Activated T-helper 17 cell treated with anti-CD3 and anti-CD28 coated beads, Interleukin-2, amount 50 U/mL, for 72 hours (primary cell): ENCODE measurements around the gene E2F1. TPM values are rescaled to one million over a fixed set of nuclear protein-coding genes. Genes with fewer than 3 reads are reported as not detected.
"Not testable (repeated sequence)": the region's sequence is repeated elsewhere in the genome, so short reads cannot be mapped to it uniquely, and the experiment has no call there.

Source experiments
- ATAC-seq: fragments of 150-1000 bp; cut with Tn5 transposase; replicated peaks from 2 replicates; pipeline ENCODE4 v1.10.0; 2021; ENCODE audit warnings: mild to moderate bottlenecking, moderate library complexity
- H3K27ac Mint-ChIP-seq: one replicate; pipeline ENCODE4 v1.8.0; 2022; ENCODE audit warnings: mixed read lengths
- H3K27me3 Mint-ChIP-seq: one replicate; pipeline ENCODE4 v1.8.0; 2022; ENCODE audit warnings: mixed read lengths
- H3K36me3 Mint-ChIP-seq: one replicate; pipeline ENCODE4 v1.8.0; 2022; ENCODE audit warnings: low read depth, mild to moderate bottlenecking, mixed read lengths
- H3K4me1 Mint-ChIP-seq: one replicate; pipeline ENCODE4 v1.8.0; 2022; ENCODE audit warnings: mixed read lengths
- H3K4me3 Mint-ChIP-seq: one replicate; pipeline ENCODE4 v1.8.0; 2022; ENCODE audit warnings: mild to moderate bottlenecking, mixed read lengths
- H3K9me3 Mint-ChIP-seq: one replicate; pipeline ENCODE4 v1.8.0; 2022; ENCODE audit warnings: mixed read lengths
- total RNA-seq, 2 donors: library from RNA; stranded (reverse); gene quantifications; one replicate each; pipeline ENCODE4 v1.2.3, GENCODE V29; 2022

Gene E2F1
- total RNA-seq, 2 donors from 2014 or later: 40.2 to 65.4 TPM

DNA sequence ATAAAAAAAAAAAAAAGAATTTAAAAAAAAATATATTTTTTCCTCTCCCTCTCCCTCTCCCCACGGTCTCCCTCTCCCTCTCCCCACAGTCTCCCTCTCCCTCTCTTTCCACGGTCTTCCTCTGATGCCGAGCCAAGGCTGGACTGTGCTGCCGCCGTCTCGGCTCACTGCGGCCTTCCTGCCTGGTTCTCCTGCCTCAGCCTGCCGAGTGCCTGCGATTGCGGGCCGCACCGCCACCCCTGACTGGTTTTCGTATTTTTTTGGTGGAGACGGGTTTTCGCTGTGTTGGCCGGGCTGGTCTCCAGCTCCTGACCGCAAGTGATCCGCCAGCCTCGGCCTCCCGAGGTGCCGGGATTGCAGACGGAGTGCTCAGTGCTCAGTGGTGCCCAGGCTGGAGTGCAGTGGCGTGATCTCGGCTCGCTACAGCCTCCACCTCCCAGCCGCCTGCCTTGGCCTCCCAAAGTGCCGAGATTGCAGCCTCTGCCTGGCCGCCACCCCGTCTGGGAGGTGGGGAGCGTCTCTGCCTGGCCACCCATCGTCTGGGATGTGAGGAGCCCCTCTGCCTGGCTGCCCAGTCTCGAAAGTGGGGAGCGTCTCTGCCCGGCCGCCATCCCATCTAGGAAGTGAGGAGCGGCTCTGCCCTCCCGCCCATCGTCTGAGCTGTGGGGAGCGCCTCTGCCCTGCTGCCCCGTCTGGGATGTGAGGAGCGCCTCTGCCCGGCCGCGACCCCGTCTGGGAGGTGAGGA, 14.7 kb upstream of the E2F1 start:
- H3K36me3 Mint-ChIP-seq, H3K4me3 Mint-ChIP-seq, H3K27ac Mint-ChIP-seq, H3K27me3 Mint-ChIP-seq, ATAC-seq, H3K4me1 Mint-ChIP-seq, H3K9me3 Mint-ChIP-seq: not testable (repeated sequence)

DNA sequence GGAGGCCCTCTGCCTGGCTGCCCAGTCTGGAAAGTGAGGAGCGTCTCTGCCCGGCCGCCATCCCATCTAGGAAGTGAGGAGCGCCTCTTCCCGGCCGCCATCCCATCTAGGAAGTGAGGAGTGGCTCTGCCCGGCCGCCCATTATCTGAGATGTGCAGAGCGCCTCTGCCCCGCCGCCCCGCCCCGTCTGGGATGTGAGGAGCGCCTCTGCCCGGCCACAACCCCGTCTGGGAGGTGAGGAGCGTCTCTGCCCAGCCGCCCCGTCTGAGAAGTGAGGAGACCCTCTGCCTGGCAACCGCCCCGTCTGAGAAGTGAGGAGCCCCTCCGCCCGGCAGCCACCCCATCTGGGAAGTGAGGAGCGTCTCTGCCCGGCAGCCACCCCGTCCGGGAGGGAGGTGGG, 12.8 kb upstream of the E2F1 start:
- not testable (repeated sequence) for H3K4me1 Mint-ChIP-seq, H3K36me3 Mint-ChIP-seq, H3K4me3 Mint-ChIP-seq, ATAC-seq, H3K27ac Mint-ChIP-seq, H3K9me3 Mint-ChIP-seq, H3K27me3 Mint-ChIP-seq

DNA sequence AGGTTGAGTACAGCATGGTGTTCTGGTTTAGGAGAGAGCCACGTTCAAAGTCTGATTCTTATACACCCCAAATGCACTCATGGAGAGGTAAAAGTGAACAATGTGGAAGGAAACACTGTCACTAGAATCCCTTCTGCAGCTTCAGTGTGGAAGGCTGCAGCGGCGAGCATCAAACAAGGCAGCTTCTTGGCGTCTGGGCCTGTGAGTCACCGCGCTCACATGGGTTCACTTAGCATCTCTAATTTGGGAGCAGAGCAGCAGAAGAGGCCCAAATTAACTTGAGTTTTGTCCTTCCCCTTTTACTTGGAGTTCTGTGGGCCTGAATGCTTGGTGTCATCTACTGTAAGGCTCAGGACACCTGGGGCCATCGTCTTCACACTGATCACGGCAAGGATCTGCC, 10.9 kb upstream of the E2F1 start:
- no peaks in the 10 kb centered on the region for H3K4me1 Mint-ChIP-seq
- no peak overlapping the region for H3K4me3 Mint-ChIP-seq
- ATAC-seq: no peak
- H3K27ac Mint-ChIP-seq: no peak overlapping the region
- no peaks in the 10 kb centered on the region for H3K9me3 Mint-ChIP-seq
- H3K27me3 Mint-ChIP-seq: no peaks in the 10 kb centered on the region
- no peaks in the 10 kb centered on the region for H3K36me3 Mint-ChIP-seq

DNA sequence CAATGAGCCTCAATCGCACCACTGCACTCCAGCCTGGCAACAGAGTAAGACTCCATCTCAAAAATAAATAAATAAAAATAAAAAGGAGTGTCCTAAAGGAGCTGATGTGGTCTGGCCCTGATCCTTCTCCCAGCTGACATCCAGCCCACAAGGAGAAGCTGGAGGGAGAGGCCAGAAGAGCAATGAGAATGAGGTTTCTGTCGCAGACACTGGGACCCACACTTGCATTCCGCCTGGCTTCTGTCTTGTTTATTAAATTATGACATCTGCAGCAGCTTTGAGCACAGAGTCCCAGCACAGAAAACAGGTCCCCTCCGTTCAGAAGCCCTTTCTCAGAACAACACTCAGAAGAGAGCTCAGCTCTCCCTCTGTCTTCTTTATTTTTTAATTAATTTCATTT, 10.3 kb upstream of the E2F1 start:
- no peaks in the 10 kb centered on the region for H3K9me3 Mint-ChIP-seq
- H3K4me1 Mint-ChIP-seq: no peaks in the 10 kb centered on the region
- no peak for ATAC-seq
- no peak overlapping the region for H3K4me3 Mint-ChIP-seq
- no peak overlapping the region for H3K27ac Mint-ChIP-seq
- no peaks in the 10 kb centered on the region for H3K36me3 Mint-ChIP-seq
- H3K27me3 Mint-ChIP-seq: no peaks in the 10 kb centered on the region

DNA sequence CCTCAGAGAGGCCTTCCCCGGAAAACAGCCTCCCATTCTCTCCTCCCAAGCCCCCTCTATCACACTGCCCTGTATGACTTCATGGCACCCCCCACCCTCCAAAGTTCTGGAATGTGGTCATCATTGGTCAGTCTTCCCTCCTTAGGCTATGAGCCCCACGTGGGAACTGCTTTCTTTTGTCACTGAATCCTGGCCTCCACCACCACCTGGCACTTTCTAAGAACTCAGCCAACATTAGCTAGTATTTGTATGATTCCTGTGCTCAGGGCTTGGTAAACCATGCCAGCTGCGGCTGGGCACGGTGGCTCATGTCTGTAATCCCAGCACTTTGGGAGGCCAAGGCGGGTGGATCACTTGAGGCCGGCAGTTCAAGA, 8.4 kb upstream of the E2F1 start:
- no peaks in the 10 kb centered on the region for H3K36me3 Mint-ChIP-seq
- no peaks in the 10 kb centered on the region for H3K9me3 Mint-ChIP-seq
- no peak overlapping the region for H3K4me3 Mint-ChIP-seq
- peaks cover 4% of the 10 kb centered on the region for H3K4me1 Mint-ChIP-seq
- no peaks in the 10 kb centered on the region for H3K27me3 Mint-ChIP-seq
- H3K27ac Mint-ChIP-seq: peak overlapping the region; percentile 8
- ATAC-seq: no peak

DNA sequence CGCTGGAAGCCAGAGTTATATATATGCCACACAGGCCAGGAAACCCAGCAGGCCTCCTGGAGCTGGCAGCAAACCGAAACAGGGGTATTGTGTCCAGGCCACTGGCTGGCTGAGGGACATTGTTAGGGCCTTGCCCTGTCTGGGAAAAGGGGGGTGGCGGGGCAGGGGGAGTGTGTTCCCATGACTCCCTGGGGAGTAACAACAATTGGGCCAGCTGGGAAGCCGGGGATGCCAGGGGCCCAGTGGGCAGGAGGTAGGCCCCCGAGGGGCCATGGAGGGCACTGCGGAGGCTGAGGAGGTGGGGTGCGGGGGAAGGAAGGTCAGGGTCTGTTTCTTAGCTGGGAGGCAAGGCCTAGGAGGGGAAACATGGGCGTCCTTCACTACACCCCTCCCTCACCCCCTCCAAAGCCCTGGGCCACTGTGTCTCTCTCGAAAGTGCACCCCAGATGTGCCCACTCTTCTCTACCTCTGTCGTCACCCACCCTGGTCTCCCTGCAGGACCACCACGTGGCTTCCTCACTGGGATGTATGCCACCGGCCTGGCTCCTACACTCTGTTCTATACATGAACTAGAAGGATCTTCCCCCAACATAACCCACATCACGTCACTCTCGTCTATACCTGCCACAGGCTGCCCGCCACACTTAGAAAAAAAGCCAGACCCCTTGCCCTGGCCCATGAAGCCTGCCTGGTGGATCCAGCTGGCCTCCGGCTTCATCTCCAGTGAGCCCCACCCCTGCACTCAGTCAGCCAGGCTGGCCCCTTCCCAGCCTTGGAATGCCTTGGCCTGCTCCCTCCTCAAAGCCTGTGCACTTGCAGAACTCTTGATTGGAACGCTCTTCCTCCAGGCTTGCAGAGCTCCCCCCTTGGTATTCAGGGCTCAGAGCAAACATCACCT, 7.8 kb upstream of the E2F1 start:
- Mint-ChIP-seq H3K4me1 (peaks cover 5% of the 10 kb centered on the region), H3K36me3 (no peaks in the 10 kb centered on the region), H3K27me3 (no peaks in the 10 kb centered on the region), H3K4me3 (no peak overlapping the region), H3K27ac (peak overlapping the region; percentile 8), H3K9me3 (no peaks in the 10 kb centered on the region)
- ATAC-seq: no peak

DNA sequence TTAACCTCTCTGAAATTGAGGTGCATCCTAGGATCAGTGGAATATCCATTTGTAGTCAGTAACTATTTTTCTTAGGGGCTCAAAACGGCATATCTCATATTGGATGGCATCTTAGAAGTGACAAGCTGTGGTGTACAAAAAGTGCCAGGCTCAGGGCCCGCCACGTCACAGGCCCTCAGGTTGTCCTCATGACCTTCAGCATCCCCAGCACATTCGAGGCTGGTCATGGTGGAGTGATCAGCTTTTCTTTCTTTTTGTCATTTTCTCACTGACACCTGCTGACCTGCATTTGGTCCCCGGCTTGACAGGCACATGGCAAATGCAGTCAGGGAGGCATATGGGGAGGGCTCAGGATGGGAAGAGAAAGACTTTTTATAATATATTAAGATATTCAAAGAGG, 7.1 kb upstream of the E2F1 start:
- ATAC-seq: no peak
- H3K36me3 Mint-ChIP-seq: no peaks in the 10 kb centered on the region
- no peaks in the 10 kb centered on the region for H3K9me3 Mint-ChIP-seq
- H3K4me3 Mint-ChIP-seq: no peak overlapping the region
- H3K27me3 Mint-ChIP-seq: no peaks in the 10 kb centered on the region
- no peak overlapping the region for H3K27ac Mint-ChIP-seq
- peaks cover 12% of the 10 kb centered on the region for H3K4me1 Mint-ChIP-seq

DNA sequence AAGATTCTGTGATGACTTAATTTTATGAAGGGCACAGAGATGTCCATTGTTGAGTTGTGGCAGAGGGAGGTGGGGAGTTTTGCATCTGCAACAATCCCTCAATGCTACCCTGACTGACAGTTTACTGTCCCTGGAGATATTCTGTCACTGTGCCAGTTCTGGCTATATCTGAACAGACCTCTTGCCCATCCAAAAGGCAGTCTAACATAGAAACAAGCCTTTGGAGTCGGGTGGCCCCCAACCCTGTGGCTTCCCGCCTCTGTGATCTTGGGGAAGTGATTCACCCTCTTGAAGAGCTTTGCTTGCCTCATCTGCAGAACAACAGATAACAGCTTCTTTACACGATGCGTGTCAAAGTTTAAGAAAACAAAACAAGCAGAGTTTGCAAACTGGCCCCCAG, 3.8 kb upstream of the E2F1 start:
- Mint-ChIP-seq H3K4me3 (peak overlapping the region; percentile 50), H3K27me3 (no peaks in the 10 kb centered on the region), H3K9me3 (no peaks in the 10 kb centered on the region), H3K4me1 (peaks cover 24% of the 10 kb centered on the region), H3K27ac (peak overlapping the region; percentile 46), H3K36me3 (peaks cover 7% of the 10 kb centered on the region)
- peak; percentile 24 for ATAC-seq

DNA sequence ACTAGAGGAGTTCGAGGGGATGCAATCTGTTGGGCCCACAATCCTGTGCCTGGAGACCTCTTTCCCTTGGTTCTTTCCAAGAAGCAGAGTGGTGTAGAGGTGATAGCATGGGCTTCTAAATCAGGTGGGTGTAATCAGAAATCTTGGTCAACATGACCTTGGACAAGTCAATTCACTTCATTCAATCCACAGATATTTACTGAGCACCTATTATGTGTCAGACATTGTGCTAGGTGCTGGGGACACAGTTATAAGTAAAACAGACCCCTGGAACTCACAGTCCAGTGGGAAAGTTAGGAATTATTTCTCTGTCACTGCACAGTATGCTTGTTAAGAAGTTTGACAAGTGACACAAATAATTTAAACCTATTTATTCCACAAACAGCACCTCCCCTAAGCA, 3.3 kb upstream of the E2F1 start:
- H3K4me3 Mint-ChIP-seq: no peak overlapping the region
- H3K9me3 Mint-ChIP-seq: no peaks in the 10 kb centered on the region
- peaks cover 11% of the 10 kb centered on the region for H3K36me3 Mint-ChIP-seq
- H3K27me3 Mint-ChIP-seq: no peaks in the 10 kb centered on the region
- peaks cover 24% of the 10 kb centered on the region for H3K4me1 Mint-ChIP-seq
- H3K27ac Mint-ChIP-seq: peak overlapping the region; percentile 46
- ATAC-seq: no peak

DNA sequence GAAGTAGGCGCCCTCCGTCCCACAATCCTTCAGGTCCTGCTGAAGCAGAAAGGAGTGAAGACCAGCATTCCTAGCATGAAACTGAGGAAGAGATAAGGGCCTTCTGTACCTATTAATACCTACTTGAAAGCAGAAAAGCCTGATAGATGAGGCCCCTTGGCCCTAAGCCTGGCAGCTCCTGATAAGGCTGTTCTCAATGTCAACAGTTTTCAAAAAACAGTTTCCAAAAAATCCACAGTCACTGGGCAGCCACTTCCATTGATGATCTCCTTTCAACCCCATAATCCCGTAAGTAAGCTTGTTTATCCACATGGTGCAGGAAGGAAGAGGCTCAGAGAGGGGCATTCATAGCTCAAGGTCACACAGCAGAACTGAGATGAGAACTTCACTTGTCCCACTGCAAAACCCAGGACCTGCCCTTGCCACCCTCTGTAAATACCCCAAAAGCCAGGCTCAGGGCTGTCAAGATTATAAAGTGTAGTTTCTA, 2.8 kb upstream of the E2F1 start:
- peak overlapping the region; percentile 71 for H3K4me3 Mint-ChIP-seq
- peaks cover 11% of the 10 kb centered on the region for H3K36me3 Mint-ChIP-seq
- H3K9me3 Mint-ChIP-seq: no peaks in the 10 kb centered on the region
- no peak for ATAC-seq
- peaks cover 24% of the 10 kb centered on the region for H3K4me1 Mint-ChIP-seq
- H3K27ac Mint-ChIP-seq: peak overlapping the region; percentile 84
- no peaks in the 10 kb centered on the region for H3K27me3 Mint-ChIP-seq

DNA sequence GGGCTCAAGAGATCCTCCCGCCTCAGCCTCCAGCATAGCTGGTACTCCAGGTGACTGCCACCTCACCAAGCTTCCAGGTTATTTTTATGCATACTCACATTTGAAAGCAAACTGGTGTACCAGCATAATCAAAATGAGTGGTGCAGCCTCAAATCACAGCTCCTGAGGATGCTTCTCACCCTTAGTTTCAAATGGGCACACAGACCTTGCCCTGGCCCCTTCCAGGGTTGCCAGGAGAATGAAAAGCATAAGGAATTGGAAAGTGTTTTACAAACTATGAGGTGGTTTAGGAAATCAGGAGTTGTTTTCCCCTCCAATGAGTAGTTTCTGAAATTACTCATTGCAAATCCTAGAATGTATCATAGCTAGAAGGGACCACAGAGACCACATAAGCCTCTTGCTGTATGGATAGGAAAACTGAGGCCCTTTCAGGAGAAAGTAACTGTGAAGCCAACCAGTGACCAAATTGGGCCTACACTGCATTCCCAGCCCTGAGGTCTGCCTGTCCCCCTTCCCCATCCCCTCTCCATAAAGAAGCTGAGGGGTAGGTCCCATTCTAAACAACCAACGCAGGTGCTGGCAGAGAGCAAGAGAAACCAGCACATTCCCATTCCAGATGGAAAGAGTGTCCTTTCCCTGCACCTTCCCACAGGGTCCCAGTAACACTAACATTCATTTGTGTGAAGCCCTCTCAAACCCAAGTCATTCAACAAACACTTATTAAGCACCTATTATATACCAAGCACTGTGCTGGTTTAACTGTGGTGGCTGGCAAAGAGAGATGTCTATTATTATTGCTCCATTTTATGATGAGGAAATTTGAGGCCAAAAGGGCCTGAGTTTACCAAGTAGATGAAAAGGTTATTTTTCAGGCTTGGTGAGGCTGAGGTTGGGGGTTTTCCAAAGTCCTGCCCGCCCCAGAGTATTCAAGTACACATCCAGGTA, 2.1 kb upstream of the E2F1 start:
- Mint-ChIP-seq H3K27ac (peak overlapping the region; percentile 84), H3K27me3 (no peaks in the 10 kb centered on the region), H3K4me1 (peaks cover 24% of the 10 kb centered on the region), H3K4me3 (peak overlapping the region; percentile 71), H3K36me3 (peaks cover 11% of the 10 kb centered on the region), H3K9me3 (no peaks in the 10 kb centered on the region)
- ATAC-seq: peak; percentile 17

DNA sequence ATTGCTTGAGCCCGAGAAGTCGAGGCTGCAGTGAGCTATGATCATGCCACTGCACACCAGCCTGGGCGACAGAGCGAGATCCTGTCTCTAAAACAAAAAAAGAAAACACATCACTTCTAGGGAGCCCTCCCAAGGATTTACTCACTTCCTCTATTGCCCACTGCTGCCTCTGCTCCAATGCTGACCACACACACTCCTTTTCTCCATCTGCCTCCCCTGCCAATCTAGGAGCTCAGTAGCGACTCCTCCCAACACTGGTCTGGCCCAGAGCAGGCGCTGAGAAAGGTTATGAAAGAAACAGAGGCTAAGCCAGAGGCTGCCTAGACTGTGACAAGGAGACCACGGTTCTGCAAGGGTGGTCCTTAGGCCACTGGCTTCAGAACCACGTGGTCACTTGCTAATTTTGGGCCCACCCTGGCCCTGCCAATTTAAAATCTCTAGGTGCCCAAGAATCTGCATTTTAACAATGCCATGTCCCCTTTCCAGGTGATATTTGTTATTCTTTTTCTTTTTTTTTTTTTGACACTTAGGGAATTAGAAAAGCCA, 1.3 kb upstream of the E2F1 start:
- H3K36me3 Mint-ChIP-seq: peaks cover 19% of the 10 kb centered on the region
- H3K4me3 Mint-ChIP-seq: peak overlapping the region; percentile 71
- H3K27me3 Mint-ChIP-seq: no peaks in the 10 kb centered on the region
- peaks cover 24% of the 10 kb centered on the region for H3K4me1 Mint-ChIP-seq
- peak overlapping the region; percentile 84 for H3K27ac Mint-ChIP-seq
- H3K9me3 Mint-ChIP-seq: no peaks in the 10 kb centered on the region
- ATAC-seq: no peak

DNA sequence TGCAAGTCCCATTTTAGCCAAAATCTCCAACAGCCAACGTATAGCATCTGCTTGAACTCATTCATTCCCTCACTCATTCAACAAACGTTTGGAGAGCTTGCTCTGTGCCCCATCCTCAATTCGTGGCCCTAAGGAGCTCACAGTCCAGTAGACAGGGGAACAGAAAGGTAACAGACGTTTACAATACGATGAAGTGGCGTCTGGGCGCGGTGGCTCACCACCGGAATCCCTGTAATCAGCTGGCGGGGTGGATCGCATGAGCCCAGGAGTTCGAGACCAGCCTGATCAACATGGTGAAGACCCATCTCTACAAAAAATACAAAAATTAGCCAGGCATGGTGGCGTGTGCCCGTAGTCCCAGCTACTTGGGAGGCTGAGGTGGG, 790 bp upstream of the E2F1 start:
- no peak for ATAC-seq
- H3K9me3 Mint-ChIP-seq: no peaks in the 10 kb centered on the region
- peak overlapping the region; percentile 71 for H3K4me3 Mint-ChIP-seq
- H3K4me1 Mint-ChIP-seq: peaks cover 27% of the 10 kb centered on the region
- no peaks in the 10 kb centered on the region for H3K27me3 Mint-ChIP-seq
- peak overlapping the region; percentile 21 for H3K27ac Mint-ChIP-seq
- peaks cover 20% of the 10 kb centered on the region for H3K36me3 Mint-ChIP-seq
